ENCODE results near the gene TRPM6.
"Not testable (repeated sequence)": the region's sequence is repeated elsewhere in the genome, so short reads cannot be mapped to it uniquely, and the experiment has no call there.

TRPM6 gene, protein sequence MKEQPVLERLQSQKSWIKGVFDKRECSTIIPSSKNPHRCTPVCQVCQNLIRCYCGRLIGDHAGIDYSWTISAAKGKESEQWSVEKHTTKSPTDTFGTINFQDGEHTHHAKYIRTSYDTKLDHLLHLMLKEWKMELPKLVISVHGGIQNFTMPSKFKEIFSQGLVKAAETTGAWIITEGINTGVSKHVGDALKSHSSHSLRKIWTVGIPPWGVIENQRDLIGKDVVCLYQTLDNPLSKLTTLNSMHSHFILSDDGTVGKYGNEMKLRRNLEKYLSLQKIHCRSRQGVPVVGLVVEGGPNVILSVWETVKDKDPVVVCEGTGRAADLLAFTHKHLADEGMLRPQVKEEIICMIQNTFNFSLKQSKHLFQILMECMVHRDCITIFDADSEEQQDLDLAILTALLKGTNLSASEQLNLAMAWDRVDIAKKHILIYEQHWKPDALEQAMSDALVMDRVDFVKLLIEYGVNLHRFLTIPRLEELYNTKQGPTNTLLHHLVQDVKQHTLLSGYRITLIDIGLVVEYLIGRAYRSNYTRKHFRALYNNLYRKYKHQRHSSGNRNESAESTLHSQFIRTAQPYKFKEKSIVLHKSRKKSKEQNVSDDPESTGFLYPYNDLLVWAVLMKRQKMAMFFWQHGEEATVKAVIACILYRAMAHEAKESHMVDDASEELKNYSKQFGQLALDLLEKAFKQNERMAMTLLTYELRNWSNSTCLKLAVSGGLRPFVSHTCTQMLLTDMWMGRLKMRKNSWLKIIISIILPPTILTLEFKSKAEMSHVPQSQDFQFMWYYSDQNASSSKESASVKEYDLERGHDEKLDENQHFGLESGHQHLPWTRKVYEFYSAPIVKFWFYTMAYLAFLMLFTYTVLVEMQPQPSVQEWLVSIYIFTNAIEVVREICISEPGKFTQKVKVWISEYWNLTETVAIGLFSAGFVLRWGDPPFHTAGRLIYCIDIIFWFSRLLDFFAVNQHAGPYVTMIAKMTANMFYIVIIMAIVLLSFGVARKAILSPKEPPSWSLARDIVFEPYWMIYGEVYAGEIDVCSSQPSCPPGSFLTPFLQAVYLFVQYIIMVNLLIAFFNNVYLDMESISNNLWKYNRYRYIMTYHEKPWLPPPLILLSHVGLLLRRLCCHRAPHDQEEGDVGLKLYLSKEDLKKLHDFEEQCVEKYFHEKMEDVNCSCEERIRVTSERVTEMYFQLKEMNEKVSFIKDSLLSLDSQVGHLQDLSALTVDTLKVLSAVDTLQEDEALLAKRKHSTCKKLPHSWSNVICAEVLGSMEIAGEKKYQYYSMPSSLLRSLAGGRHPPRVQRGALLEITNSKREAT (N-terminal part only)

GRCh38 chr9:74887041-74887980 is at the start of gene TRPM6:
TSS of gene TRPM6 (minus strand) at chr9:74887921. CDS start at chr9:74887856, 65 bp downstream.
- in situ Hi-C loops (cut with MboI; ENCODE audit: low sequenced_read_pairs): no loop called here

DNA sequence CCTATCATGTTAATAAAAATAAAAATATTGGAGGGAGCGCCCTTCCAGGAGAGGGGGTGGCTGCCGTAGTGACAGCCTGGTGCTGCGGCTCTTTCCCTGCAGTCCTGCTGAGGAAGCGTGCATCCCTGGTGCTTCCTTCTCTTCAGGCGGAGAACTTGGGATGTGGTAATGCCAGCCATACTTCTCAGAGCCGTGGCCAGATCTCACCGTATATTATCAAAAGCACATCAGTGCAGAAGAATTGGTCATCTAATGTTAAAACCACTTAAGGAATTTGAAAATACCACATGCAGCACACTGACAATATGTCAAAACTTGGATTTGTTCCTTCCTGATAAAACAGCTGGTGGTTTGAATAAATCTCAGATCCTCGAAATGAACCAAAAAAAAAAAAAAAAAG is 47.3 kb upstream of the TRPM6 start:
- in situ Hi-C loops (cut with MboI; ENCODE audit: low sequenced_read_pairs): no loop called here

GRCh38 chr9:74921737-74922136 is 34.0 kb upstream of the TRPM6 start:
- in situ Hi-C loops (cut with MboI; ENCODE audit: low sequenced_read_pairs): no loop called here

- in situ Hi-C loops (cut with MboI; ENCODE audit: low sequenced_read_pairs): no loop called here
Observed at GRCh38 chr9:74920944-74921626, 33.4 kb upstream of the TRPM6 start.

DNA sequence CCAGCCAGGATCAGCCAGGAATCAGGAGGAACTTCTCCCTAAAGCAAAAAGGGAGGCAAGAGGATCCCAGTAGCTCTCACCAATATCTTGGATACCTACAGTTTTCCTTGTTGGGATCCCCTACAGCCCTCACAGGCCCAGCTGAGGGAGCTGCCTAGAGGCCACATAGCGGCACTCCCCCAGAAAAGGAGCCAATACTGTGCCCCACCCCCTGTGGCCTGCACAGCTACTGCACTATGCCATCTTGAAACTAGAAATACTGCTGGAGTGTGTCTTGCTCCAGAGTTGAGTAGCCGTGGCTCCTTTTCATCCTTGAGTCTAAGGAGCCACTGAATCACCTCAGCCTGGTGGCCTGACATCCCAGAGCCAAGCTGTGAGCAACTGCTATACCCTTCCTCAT is 22.3 kb upstream of the TRPM6 start:
- in situ Hi-C loops (cut with MboI; ENCODE audit: low sequenced_read_pairs): no loop called here

GRCh38 chr9:74908665-74909064 is 20.9 kb upstream of the TRPM6 start:
- in situ Hi-C loops (cut with MboI; ENCODE audit: low sequenced_read_pairs): no loop called here

DNA sequence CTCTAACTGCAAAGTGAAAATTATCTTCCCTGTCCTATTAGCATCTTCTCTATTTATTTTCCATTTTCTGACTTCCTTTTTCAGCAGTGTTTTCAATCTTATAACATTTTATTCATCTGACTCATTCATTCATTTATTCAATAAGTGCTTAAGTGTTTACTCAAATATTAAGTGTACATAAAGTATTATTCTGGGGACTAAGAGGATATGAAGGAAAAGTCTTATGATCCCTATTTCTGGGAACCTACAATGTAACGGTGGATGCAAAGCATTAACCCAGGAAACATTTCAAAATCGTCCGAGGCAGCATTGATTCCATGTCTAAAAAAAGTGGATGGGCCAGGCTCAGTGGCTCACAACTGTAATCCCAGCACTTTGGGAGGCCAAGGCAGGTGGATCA is 19.4 kb upstream of the TRPM6 start:
- in situ Hi-C loops (cut with MboI; ENCODE audit: low sequenced_read_pairs): no loop called here

GRCh38 chr9:74901001-74901400 is 13.3 kb upstream of the TRPM6 start:
- in situ Hi-C loops (cut with MboI; ENCODE audit: low sequenced_read_pairs): no loop called here

GRCh38 chr9:74888449-74888848 is 728 bp upstream of the TRPM6 start:
- in situ Hi-C loops (cut with MboI; ENCODE audit: low sequenced_read_pairs): not testable (repeated sequence)

DNA sequence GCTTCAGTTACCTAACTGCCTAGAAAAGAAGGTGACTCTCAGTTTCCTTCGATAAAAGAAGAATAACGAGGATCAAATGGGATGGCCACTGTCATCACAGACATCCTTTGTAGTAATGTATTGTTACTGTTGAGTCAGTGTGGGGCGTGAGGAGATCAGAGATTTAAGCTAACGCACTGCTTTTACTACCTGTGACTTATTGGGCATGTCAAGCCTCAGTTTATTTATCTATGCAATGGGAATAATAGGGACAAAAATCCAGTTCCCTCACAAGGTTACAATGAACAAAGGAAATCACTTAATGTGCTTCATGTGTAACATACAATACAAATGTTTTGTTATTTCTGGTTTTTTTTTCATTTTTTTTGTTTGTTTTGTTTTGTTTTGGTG is 255 bp upstream of the TRPM6 start:
- in situ Hi-C loops (cut with MboI; ENCODE audit: low sequenced_read_pairs): no loop called here

GRCh38 chr9:74876382-74876949 is 11.3 kb downstream of the TRPM6 start:
- in situ Hi-C loops (cut with MboI; ENCODE audit: low sequenced_read_pairs): no loop called here

DNA sequence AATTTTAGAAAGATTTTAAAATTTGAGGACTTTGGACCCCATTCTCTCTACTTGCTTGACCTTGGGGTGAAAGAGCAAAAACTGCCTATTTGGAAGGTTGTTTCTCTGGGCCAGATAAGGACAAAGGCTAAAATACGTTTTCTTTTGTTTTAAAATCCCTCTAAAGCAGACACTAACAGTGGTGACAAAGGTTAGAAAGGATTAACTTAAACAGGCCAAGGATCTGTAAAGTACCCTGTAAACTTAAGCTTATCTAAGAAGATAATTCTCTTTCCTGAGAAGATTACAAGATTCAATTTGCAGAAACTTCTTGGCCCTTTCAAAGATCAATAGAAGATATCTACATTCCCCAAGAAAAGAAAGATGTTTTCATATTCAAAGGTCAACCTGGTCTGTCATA is 12.1 kb downstream of the TRPM6 start:
- in situ Hi-C loops (cut with MboI; ENCODE audit: low sequenced_read_pairs): no loop called here

- in situ Hi-C loops (cut with MboI; ENCODE audit: low sequenced_read_pairs): no loop called here
Observed at GRCh38 chr9:74874220-74874619, 13.5 kb downstream of the TRPM6 start.

DNA sequence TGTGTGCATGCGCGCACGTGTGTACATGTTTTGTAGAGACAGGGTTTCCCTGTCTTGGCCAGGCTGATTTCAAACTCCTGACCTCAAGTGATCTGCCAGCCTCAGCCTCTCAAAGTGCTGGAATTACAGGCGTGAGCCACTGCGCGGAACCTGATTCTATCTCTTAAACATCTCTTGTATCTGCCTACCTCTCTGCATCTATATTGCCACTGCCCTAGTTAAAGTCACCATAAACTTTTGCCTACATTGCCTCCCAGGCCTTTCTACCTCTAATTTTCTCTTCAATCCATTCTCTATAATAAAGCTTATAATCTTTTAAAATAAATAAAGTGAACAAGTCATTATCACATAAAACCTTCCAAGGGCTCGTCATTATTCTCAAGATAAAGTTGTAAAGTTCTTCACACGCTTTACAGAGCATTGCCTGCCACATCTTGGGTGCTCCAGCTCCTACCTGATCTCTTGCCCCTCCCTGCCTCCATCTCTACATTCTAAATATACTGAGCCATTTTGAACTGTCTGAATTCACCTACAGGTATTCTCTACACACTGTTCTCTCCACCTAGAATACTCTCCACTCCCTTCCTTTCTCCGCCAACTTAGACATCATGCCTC is 15.0 kb downstream of the TRPM6 start:
- in situ Hi-C loops (cut with MboI; ENCODE audit: low sequenced_read_pairs): no loop called here

DNA sequence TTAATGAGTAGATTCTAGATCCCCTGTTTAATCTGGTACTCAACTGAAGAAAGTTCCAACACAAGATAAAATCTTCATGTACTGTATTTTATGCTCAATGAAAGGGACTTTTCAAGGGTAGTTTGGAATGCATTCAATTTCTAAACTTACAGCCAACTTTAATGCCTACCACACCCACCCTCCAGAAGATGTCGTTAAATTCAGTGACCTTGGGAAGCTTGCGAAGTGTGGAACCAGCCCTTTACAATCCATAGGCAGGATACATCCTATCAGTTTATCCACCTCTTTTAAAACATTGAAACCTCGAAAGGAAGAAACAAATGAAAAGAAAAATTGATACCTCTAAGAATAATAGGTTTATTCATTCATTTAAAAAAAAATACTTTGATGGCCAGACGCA is 20.2 kb downstream of the TRPM6 start:
- in situ Hi-C loops (cut with MboI; ENCODE audit: low sequenced_read_pairs): no loop called here

DNA sequence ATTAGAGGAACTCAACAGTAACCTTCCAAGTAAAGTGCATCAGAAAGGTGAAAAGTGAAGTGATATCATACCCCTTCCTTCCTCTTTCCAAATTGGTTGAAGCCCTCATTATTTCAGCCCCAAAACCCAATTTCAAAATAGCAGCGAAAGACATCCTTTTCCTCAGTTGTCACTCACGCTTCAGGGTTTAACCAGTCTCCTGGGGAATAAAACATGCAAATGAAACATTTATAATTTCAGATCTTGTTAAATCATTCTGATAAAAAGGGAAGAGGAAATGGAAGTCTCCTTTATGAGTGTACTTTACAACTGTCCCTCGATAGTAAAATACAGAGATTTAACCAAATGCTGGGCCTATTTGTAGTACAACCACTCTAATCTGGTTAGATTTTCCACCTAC is 22.5 kb downstream of the TRPM6 start:
- in situ Hi-C loops (cut with MboI; ENCODE audit: low sequenced_read_pairs): no loop called here

DNA sequence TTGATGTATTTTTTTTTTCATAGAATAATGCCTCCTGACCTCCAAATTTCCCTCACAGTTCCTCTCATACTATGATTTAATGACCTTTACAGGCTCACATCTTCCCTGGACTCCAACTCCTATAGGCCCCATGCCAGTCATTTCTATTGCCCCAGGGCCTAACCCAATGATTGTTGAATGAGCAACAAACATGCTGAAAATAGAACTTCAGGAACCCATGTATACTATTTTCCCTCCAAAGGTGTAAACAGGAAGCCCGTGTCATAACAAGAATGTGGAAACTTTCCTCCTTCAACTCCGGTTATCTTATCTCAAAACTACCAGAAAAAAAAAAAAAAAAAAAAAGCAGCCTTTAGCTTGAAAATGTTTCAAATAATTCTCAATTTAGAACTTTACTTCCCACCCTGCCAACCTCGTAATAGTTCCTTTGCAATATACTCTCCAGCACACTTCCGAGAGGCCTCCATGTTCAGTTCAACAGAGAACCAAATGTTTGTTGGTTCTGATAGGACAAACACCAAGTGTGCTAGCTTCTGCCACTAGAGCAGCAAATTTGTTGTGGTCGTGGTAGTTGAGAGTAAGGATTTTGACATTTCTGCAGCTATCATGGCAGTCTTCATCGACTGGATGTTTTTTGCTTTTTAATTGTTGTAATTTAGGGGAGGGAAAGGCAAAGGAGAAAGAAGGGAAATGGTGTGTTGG is 25.8 kb downstream of the TRPM6 start:
- in situ Hi-C loops (cut with MboI; ENCODE audit: low sequenced_read_pairs): no loop called here

DNA sequence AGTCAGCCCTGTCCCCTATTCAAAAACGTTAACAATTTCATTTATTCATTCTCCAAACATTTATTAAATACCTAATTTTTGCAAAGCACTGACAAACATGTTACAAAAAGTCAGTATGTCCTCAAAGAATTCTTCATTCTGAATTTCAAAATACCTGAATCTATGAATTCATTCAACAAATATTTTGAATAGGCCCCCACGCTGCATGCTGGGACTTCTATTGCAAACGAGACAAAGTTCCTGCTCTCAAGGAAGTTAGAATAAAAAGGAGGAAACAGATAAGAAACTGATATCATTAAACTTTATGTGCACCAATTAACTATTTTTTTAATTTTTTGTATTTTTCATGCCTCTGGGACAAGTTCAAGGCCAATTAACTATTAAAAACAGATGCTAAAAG is 26.6 kb downstream of the TRPM6 start:
- in situ Hi-C loops (cut with MboI; ENCODE audit: low sequenced_read_pairs): no loop called here

All from HL-60/S4 treated with retinoic acid at 250 ng/mL for 4 days and 3 days (cell line).